ENCODE data around the gene IMPDH2. TPM values are rescaled to one million over a fixed set of nuclear protein-coding genes. Genes with fewer than 3 reads are reported as not detected.
A peak's percentile ranks its signal among the peaks of the same experiment; 100 is the strongest.

Gene IMPDH2
- total and polyA plus RNA-seq, 12 donors = 40.7 to 105 (median 60.6) TPM

DNA sequence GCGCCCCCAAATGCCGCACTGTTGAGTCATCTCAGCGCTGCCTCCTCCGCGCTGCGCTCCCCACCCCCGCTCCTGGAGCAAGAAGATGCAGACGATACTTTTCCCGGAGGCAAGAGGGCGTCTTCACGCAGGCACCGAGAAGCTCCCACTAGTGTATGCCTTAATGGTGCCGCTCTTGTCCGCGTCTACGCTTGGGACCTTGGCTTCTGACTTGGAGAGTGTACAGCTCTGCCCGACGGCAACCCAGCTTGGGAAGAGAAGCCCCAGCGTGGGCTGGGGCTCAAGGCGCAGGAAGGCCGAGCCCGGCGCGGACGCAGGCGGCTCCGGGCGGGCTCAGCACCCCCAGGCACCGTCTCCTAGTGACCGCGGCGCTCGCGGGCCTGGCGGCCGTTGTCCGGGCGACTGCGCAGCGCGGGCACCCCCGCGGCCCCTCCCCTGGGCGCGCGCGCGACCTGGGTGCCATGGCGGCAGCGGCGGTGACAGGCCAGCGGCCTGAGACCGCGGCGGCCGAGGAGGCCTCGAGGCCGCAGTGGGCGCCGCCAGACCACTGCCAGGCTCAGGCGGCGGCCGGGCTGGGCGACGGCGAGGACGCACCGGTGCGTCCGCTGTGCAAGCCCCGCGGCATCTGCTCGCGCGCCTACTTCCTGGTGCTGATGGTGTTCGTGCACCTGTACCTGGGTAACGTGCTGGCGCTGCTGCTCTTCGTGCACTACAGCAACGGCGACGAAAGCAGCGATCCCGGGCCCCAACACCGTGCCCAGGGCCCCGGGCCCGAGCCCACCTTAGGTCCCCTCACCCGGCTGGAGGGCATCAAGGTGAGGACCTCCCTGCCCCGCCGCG lies 39.2 kb downstream of the IMPDH2 start, which contains the start of gene P4HTM:
TSS of gene P4HTM (plus strand) at position 446 of the 840 bp plus-strand sequence. CDS start at position 462, 16 bp downstream.
- Histone ChIP-seq H3K36me3 (peaks cover 0 to 26% (median 9%) of the 10 kb centered on the region in 9 donors), H3K27ac (peak within 1 kb of the TSS; percentile 71 to 93 (median 88)), H3K4me3 (peak within 1 kb of the TSS; percentile 55 to 95 (median 82)), H3K27me3 (no peaks in the 10 kb centered on the region), H3K9me3 (no peaks in the 10 kb centered on the region), H3K4me1 (peaks cover 8 to 40% (median 26%) of the 10 kb centered on the region in 9 donors)
- peak; percentile 83 to 88 for DNase-seq
- 0 to 1% methylated on average over 90 to 91 of the region's 91 CpGs for WGBS, 2 donors
- ATAC-seq = peak; percentile 84 to 92 (median 90)
- TF ChIP-seq, protein P1, sequence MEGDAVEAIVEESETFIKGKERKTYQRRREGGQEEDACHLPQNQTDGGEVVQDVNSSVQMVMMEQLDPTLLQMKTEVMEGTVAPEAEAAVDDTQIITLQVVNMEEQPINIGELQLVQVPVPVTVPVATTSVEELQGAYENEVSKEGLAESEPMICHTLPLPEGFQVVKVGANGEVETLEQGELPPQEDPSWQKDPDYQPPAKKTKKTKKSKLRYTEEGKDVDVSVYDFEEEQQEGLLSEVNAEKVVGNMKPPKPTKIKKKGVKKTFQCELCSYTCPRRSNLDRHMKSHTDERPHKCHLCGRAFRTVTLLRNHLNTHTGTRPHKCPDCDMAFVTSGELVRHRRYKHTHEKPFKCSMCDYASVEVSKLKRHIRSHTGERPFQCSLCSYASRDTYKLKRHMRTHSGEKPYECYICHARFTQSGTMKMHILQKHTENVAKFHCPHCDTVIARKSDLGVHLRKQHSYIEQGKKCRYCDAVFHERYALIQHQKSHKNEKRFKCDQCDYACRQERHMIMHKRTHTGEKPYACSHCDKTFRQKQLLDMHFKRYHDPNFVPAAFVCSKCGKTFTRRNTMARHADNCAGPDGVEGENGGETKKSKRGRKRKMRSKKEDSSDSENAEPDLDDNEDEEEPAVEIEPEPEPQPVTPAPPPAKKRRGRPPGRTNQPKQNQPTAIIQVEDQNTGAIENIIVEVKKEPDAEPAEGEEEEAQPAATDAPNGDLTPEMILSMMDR (IDR thresholded peaks at IDR 0.05) = peak in 8 of 9 donors; percentile 27 to 65 (median 36)
- intact Hi-C loops (cut with DNase I) = loop anchor here in 7 of 10 donors (1.0 to 10.0 kb wide), 6 partner anchors 31 to 462 kb away; partner anchors contain the start of genes QRICH1 (in 3 of the 7) and NDUFAF3 (in 1 of the 7)

- DNase-seq = no peak
- peak overlapping the region; percentile 71 to 93 (median 88) for H3K27ac ChIP-seq
- 5 to 7% methylated on average over 21 of the region's 21 CpGs for WGBS, 2 donors
- peaks cover 0 to 30% (median 13%) of the 10 kb centered on the region in 9 donors for H3K36me3 ChIP-seq
- H3K9me3 ChIP-seq = no peaks in the 10 kb centered on the region
- TF ChIP-seq, protein P1 (IDR thresholded peaks at IDR 0.05) = no peak
- intact Hi-C loops (cut with DNase I) = loop anchor here in 6 of 10 donors (1.0 to 5.0 kb wide), 5 partner anchors 32 to 463 kb away; partner anchors contain the start of genes QRICH1 (in 2 of the 6) and NDUFAF3 (in 1 of the 6)
- H3K27me3 ChIP-seq = no peaks in the 10 kb centered on the region
- H3K4me1 ChIP-seq = peaks cover 8 to 40% (median 28%) of the 10 kb centered on the region in 9 donors
- peak overlapping the region; percentile 55 to 95 (median 82) for H3K4me3 ChIP-seq
- peak in 2 of 8 donors; percentile 5 to 12 for ATAC-seq
Measured at GRCh38 chr3:48989126-48989795, 39.9 kb downstream of the IMPDH2 start.

DNA sequence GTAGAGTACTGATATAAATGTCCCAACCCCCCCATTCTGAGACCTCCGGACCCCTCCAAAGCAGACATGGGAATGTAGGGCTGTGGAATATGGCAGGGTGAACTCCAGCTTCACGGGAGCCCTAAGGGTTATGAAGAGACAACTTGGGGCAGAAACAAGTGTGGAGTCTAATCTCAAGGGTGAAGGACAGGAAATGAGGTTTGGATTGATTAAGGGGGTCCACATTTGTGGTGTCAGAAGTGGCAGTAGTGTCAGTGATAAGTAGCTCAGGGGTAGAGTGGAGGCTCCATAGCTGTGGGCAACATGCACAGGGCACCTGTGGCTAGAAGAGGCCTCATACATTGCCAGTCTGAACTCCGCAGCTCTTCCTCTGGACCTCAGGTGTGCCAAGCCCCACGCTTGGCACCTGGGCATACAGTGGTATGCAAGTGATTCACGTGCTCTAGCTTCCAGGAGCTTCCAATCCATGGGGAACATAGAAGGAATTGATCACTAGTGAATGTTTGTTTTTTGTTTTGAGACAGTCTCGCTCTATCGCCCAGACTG lies 43.3 kb downstream of the IMPDH2 start:
- Histone ChIP-seq H3K4me3 (no peak overlapping the region), H3K27ac (no peak overlapping the region), H3K9me3 (no peaks in the 10 kb centered on the region), H3K4me1 (peaks cover 8 to 23% (median 16%) of the 10 kb centered on the region in 9 donors), H3K27me3 (no peaks in the 10 kb centered on the region), H3K36me3 (peaks cover 0 to 64% (median 39%) of the 10 kb centered on the region in 9 donors)
- 87 to 94% methylated on average over 7 of the region's 7 CpGs for WGBS, 2 donors
- no peak for ATAC-seq
- DNase-seq = no peak
- intact Hi-C loops (cut with DNase I) = loop anchor here in 5 of 10 donors (5.0 kb wide), 3 partner anchors 106 to 466 kb away; partner anchors contain the start of gene QRICH1 (in 2 of the 5)
- TF ChIP-seq, protein P1 (IDR thresholded peaks at IDR 0.05) = no peak

GRCh38 chr3:48984663-48985062 lies 44.5 kb downstream of the IMPDH2 start:
- peaks cover 0 to 76% (median 51%) of the 10 kb centered on the region in 9 donors for H3K36me3 ChIP-seq
- TF ChIP-seq, protein P1 (IDR thresholded peaks at IDR 0.05) = no peak
- intact Hi-C loops (cut with DNase I) = loop anchor here in 5 of 10 donors (5.0 kb wide), 3 partner anchors 108 to 468 kb away; partner anchors contain the start of gene QRICH1 (in 2 of the 5)
- DNase-seq (no peak), ATAC-seq (no peak)
- no peak overlapping the region for H3K27ac ChIP-seq
- no peak overlapping the region for H3K4me3 ChIP-seq
- H3K27me3 ChIP-seq = no peaks in the 10 kb centered on the region
- H3K4me1 ChIP-seq = peaks cover 8 to 27% (median 11%) of the 10 kb centered on the region in 9 donors
- no peaks in the 10 kb centered on the region for H3K9me3 ChIP-seq
